Gastroesophageal sphincter (tissue), 4 donors: ENCODE data around the gene SMCHD1. TPM values are rescaled to one million over a fixed set of nuclear protein-coding genes. Genes with fewer than 3 reads are reported as not detected.
"Not testable (repeated sequence)": the region's sequence is repeated elsewhere in the genome, so short reads cannot be mapped to it uniquely, and the experiment has no call there.

Experiments used
- ATAC-seq: fragments of 150-250 bp; one replicate; pipeline ENCODE4 v1.9.1; 2016; ENCODE audit warnings: mild to moderate bottlenecking, moderate library complexity
- H3K27ac ChIP-seq, 4 donors: fragments of 200-600 bp; sonication (generic) in 3 of 4; 1 replicate in 3 of 4; 2 replicates in 1 of 4; pipeline ENCODE4 v1.5.1; 2016 to 2019
- H3K27me3 ChIP-seq: fragments of 200-600 bp; sonication (generic); one replicate; pipeline ENCODE4 v1.5.1; 2019
- H3K36me3 ChIP-seq, 2 donors: fragments of 200-600 bp; sonication (generic); one replicate each; pipeline ENCODE4 v1.5.1; 2019; ENCODE audit warnings: control low read depth in 1 of 2
- H3K4me1 ChIP-seq, 3 donors: fragments of 200-600 bp; sonication (generic); 1 replicate in 2 of 3; 2 replicates in 1 of 3; pipeline ENCODE4 v1.5.1; 2016 to 2019; ENCODE audit warnings: control low read depth in 2 of 3
- H3K4me3 ChIP-seq, 2 donors: fragments of 200-600 bp; sonication (generic); one replicate each; pipeline ENCODE4 v1.5.1; 2019; ENCODE audit warnings: mild to moderate bottlenecking in 1 of 2, moderate library complexity in 1 of 2
- H3K9me3 ChIP-seq, 3 donors: fragments of 200-600 bp; sonication (generic); one replicate each; pipeline ENCODE4 v1.5.1; 2017 to 2019; ENCODE audit warnings: control low read depth in 2 of 3
- CTCF ChIP-seq, 4 experiments: fragments of 200-600 bp in 2 of 4; fragments of 450-650 bp in 2 of 4; sonication (generic) in 1 of 4; IDR thresholded peaks; one replicate each; pipeline ENCODE4 v1.5.1; 2017 to 2019; ENCODE audit warnings: antibody characterized with exemption in 4 of 4, mild to moderate bottlenecking in 2 of 4, moderate library complexity in 2 of 4
- EP300 ChIP-seq: sonication (generic); formaldehyde crosslinking; IDR thresholded peaks from one replicate; pipeline ENCODE4 v1.6.1; 2017; ENCODE audit warnings: antibody characterized with exemption, mild to moderate bottlenecking
- POLR2A ChIP-seq, 2 donors: fragments of 450-650 bp; IDR thresholded peaks; one replicate each; pipeline ENCODE4 v1.6.1; 2017; ENCODE audit warnings: antibody characterized with exemption in 2 of 2, mild to moderate bottlenecking in 2 of 2, moderate library complexity in 1 of 2
- POLR2AphosphoS5 ChIP-seq: sonication (generic); formaldehyde crosslinking; IDR thresholded peaks from one replicate; pipeline ENCODE4 v1.6.1; 2017; ENCODE audit warnings: antibody characterized with exemption
- WGBS, 2 donors: methylation state at CpG; one replicate each; pipeline ENCODE4 v1.1.5; 2018; ENCODE audit warnings: low coverage in 1 of 2; 5-methylcytosine and 5-hydroxymethylcytosine counted together
- total RNA-seq, 4 donors: library from RNA; depleted of rRNA; stranded (reverse); fragments of >200 nt; gene quantifications; one replicate each; pipeline ENCODE4 v1.1.0, GENCODE V29; 2016

SMCHD1 gene
- total RNA-seq, 4 donors from 2014 or later, result 49.8 to 85.6 (median 68.0) TPM

GRCh38 chr18:2662990-2663389 is 7.5 kb downstream of the SMCHD1 start:
- Histone ChIP-seq H3K4me1 (peaks cover 3 to 61% (median 14%) of the 10 kb centered on the region in 3 donors), H3K9me3 (no peaks in the 10 kb centered on the region), H3K4me3 (no peak overlapping the region), H3K36me3 (peaks cover 0 to 14% of the 10 kb centered on the region in 2 donors), H3K27me3 (no peaks in the 10 kb centered on the region), H3K27ac (no peak overlapping the region)
- 48 to 86% methylated on average over 2 to 5 of the region's 5 CpGs for WGBS, 2 donors
- ATAC-seq, result no peak
- no peak for TF ChIP-seq POLR2A (IDR thresholded peaks at IDR 0.05)
- TF ChIP-seq EP300, result no peak
- no peak for TF ChIP-seq POLR2AphosphoS5
- no peak for TF ChIP-seq CTCF (IDR thresholded peaks at IDR 0.05)

- no peaks in the 10 kb centered on the region for H3K27me3 ChIP-seq
- WGBS, 2 donors, result 91 to 92% methylated on average over 4 to 5 of the region's 5 CpGs
- H3K4me3 ChIP-seq, result no peak overlapping the region
- no peaks in the 10 kb centered on the region for H3K9me3 ChIP-seq
- no peaks in the 10 kb centered on the region for H3K4me1 ChIP-seq
- ATAC-seq, result no peak
- no peak overlapping the region for H3K27ac ChIP-seq
- TF ChIP-seq EP300 (no peak), POLR2AphosphoS5 (no peak), POLR2A (IDR thresholded peaks at IDR 0.05) (no peak), CTCF (IDR thresholded peaks at IDR 0.05) (no peak)
- H3K36me3 ChIP-seq, result peaks cover 5 to 97% of the 10 kb centered on the region in 2 donors
These were observed 16.9 kb downstream of the SMCHD1 start for GRCh38 chr18:2672410-2672809.

GRCh38 chr18:2672872-2673271 is 17.3 kb downstream of the SMCHD1 start:
- Histone ChIP-seq H3K4me1 (no peaks in the 10 kb centered on the region), H3K27ac (no peak overlapping the region), H3K27me3 (no peaks in the 10 kb centered on the region), H3K36me3 (peaks cover 5 to 97% of the 10 kb centered on the region in 2 donors), H3K4me3 (no peak overlapping the region), H3K9me3 (no peaks in the 10 kb centered on the region)
- no peak for ATAC-seq
- WGBS, 2 donors, result 83 to 86% methylated on average over 1 of the region's 1 CpG
- no peak for TF ChIP-seq POLR2AphosphoS5
- no peak for TF ChIP-seq EP300

GRCh38 chr18:2678933-2679332 is 23.4 kb downstream of the SMCHD1 start:
- H3K36me3 ChIP-seq, result peaks cover 0 to 52% of the 10 kb centered on the region in 2 donors

GRCh38 chr18:2680216-2680792 is 24.8 kb downstream of the SMCHD1 start:
- no peak for TF ChIP-seq CTCF (IDR thresholded peaks at IDR 0.05)
- peaks cover 0 to 42% of the 10 kb centered on the region in 2 donors for H3K36me3 ChIP-seq

More at GRCh38 chr18:2678933-2679332, 23.4 kb downstream of the SMCHD1 start:
- not testable (repeated sequence) for H3K27me3 ChIP-seq, H3K9me3 ChIP-seq, H3K27ac ChIP-seq, H3K4me3 ChIP-seq, ATAC-seq
- 100% methylated on average over 4 of the region's 13 CpGs; no CpG with 5 or more reads in 1 of the 2 donors for WGBS, 2 donors
- peaks cover 0 to 12% (median 0%) of the 10 kb centered on the region in 3 donors for H3K4me1 ChIP-seq

GRCh38 chr18:2681993-2682603 is 26.6 kb downstream of the SMCHD1 start:
- Histone ChIP-seq H3K9me3 (peaks cover 0 to 6% (median 0%) of the 10 kb centered on the region in 3 donors), H3K36me3 (peaks cover 0 to 42% of the 10 kb centered on the region in 2 donors), H3K27ac (no peak overlapping the region), H3K27me3 (no peaks in the 10 kb centered on the region), H3K4me3 (no peak overlapping the region), H3K4me1 (peaks cover 0 to 12% (median 0%) of the 10 kb centered on the region in 3 donors)
- TF ChIP-seq CTCF (IDR thresholded peaks at IDR 0.05), result no peak
- TF ChIP-seq EP300, result no peak
- WGBS, 2 donors, result 81 to 90% methylated on average over 4 of the region's 5 CpGs
- ATAC-seq, result no peak

More at GRCh38 chr18:2680216-2680792, 24.8 kb downstream of the SMCHD1 start:
- Histone ChIP-seq H3K9me3 (no peaks in the 10 kb centered on the region), H3K4me3 (no peak overlapping the region), H3K4me1 (peaks cover 0 to 12% (median 0%) of the 10 kb centered on the region in 3 donors), H3K27me3 (no peaks in the 10 kb centered on the region), H3K27ac (no peak overlapping the region)
- WGBS, 2 donors, result 73 to 83% methylated on average over 2 of the region's 2 CpGs
- no peak for ATAC-seq
